Liver (tissue), 9 donors: ENCODE measurements around the gene MAFF. TPM values are rescaled to one million over a fixed set of nuclear protein-coding genes. Genes with fewer than 3 reads are reported as not detected.

Source experiments
- DNase-seq: peaks from one replicate; pipeline ENCODE4 v3.0.0-alpha.2; 2017; ENCODE audit warnings: low spot score
- H3K27ac ChIP-seq, 2 donors: one replicate each; pipeline ENCODE4 v1.7.0; 2013; ENCODE audit warnings: inconsistent platforms in 2 of 2, low read length in 2 of 2, control low read depth in 1 of 2, low read depth in 1 of 2, mild to moderate bottlenecking in 1 of 2
- H3K27me3 ChIP-seq, 4 donors: one replicate each; pipeline versions ENCODE4 v1.6.1 to v1.7.0; 2013; ENCODE audit warnings: low read length in 3 of 4, inconsistent platforms in 1 of 4, mild to moderate bottlenecking in 1 of 4, moderate library complexity in 1 of 4; ENCODE audit not compliant: control insufficient read depth in 4 of 4, insufficient read depth in 4 of 4
- H3K36me3 ChIP-seq, 4 donors: one replicate each; pipeline versions ENCODE4 v1.6.1 to v1.7.0; 2013; ENCODE audit warnings: low read length in 3 of 4, mild to moderate bottlenecking in 3 of 4, low read depth in 1 of 4, moderate library complexity in 1 of 4; ENCODE audit not compliant: control insufficient read depth in 4 of 4, insufficient read depth in 3 of 4
- H3K4me1 ChIP-seq, 4 donors: one replicate each; pipeline versions ENCODE4 v1.6.1 to v1.7.0; 2013; ENCODE audit warnings: low read length in 3 of 4, mild to moderate bottlenecking in 3 of 4, moderate library complexity in 1 of 4; ENCODE audit not compliant: control insufficient read depth in 4 of 4, insufficient read depth in 4 of 4
- H3K4me3 ChIP-seq, 3 donors: one replicate each; pipeline versions ENCODE4 v1.6.1 to v1.7.0; 2013; ENCODE audit warnings: low read length in 3 of 3, control low read depth in 1 of 3, low read depth in 1 of 3, mild to moderate bottlenecking in 1 of 3
- H3K9ac ChIP-seq, 2 donors: one replicate each; pipeline ENCODE4 v1.7.0; 2013; ENCODE audit warnings: low read length in 2 of 2, mild to moderate bottlenecking in 2 of 2, moderate library complexity in 2 of 2, control low read depth in 1 of 2, low read depth in 1 of 2
- H3K9me3 ChIP-seq, 4 donors: one replicate each; pipeline versions ENCODE4 v1.6.1 to v1.7.0; 2013; ENCODE audit warnings: low read length in 3 of 4; ENCODE audit not compliant: control insufficient read depth in 4 of 4
- ATF3 ChIP-seq: IDR thresholded peaks from 2 replicates; pipeline ENCODE4 v1.6.1; 2016; ENCODE audit warnings: antibody characterized with exemption
- CTCF ChIP-seq: fragments of 150-350 bp; IDR thresholded peaks from 2 replicates; pipeline ENCODE4 v1.5.1; 2017; ENCODE audit warnings: improper control_type of control experiment, low read depth, low read length; ENCODE audit not compliant: missing input control
- EGR1 ChIP-seq, 2 donors: IDR thresholded peaks; 2 replicates each; pipeline ENCODE4 v1.6.1; 2016 to 2018; ENCODE audit warnings: antibody characterized with exemption in 2 of 2, low read depth in 2 of 2
- FOXA1 ChIP-seq: IDR thresholded peaks from 2 replicates; pipeline ENCODE4 v1.6.1; 2016; ENCODE audit warnings: antibody characterized with exemption
- FOXA2 ChIP-seq: IDR thresholded peaks from 2 replicates; pipeline ENCODE4 v1.6.1; 2016; ENCODE audit warnings: antibody characterized with exemption
- GABPA ChIP-seq, 2 donors: IDR thresholded peaks in 1 of 2; conservative IDR thresholded peaks in 1 of 2; 2 replicates each; pipeline ENCODE4 v1.6.1; 2016; ENCODE audit warnings: antibody characterized with exemption in 2 of 2, mild to moderate bottlenecking in 1 of 2, moderate library complexity in 1 of 2
- HNF4A ChIP-seq, 2 donors: conservative IDR thresholded peaks; 2 replicates each; pipeline ENCODE4 v1.6.1; 2016; ENCODE audit warnings: antibody characterized with exemption in 2 of 2, mild to moderate bottlenecking in 2 of 2
- HNF4G ChIP-seq: IDR thresholded peaks from 2 replicates; pipeline ENCODE4 v1.6.1; 2016; ENCODE audit warnings: antibody characterized with exemption
- JUND ChIP-seq, 2 donors: IDR thresholded peaks; 2 replicates each; pipeline ENCODE4 v1.6.1; 2016; ENCODE audit warnings: antibody characterized with exemption in 2 of 2
- MAX ChIP-seq: IDR thresholded peaks from 2 replicates; pipeline ENCODE4 v1.6.1; 2016; ENCODE audit warnings: antibody characterized with exemption
- NR2F2 ChIP-seq: IDR thresholded peaks from 2 replicates; pipeline ENCODE4 v1.6.1; 2016; ENCODE audit warnings: antibody characterized with exemption
- RAD21 ChIP-seq, 2 donors: IDR thresholded peaks; 2 replicates each; pipeline ENCODE4 v1.6.1; 2016; ENCODE audit warnings: antibody characterized with exemption in 2 of 2, mild to moderate bottlenecking in 2 of 2
- REST ChIP-seq: IDR thresholded peaks from 2 replicates; pipeline ENCODE4 v1.6.1; 2016; ENCODE audit warnings: antibody characterized with exemption, mild to moderate bottlenecking
- RXRA ChIP-seq, 2 donors: IDR thresholded peaks; 2 replicates each; pipeline ENCODE4 v1.6.1; 2017 to 2018; ENCODE audit warnings: antibody characterized with exemption in 2 of 2, mild to moderate bottlenecking in 1 of 2
- SP1 ChIP-seq: IDR thresholded peaks from 2 replicates; pipeline ENCODE4 v1.6.1; 2018; ENCODE audit warnings: antibody characterized with exemption, mild to moderate bottlenecking
- TAF1 ChIP-seq: conservative IDR thresholded peaks from 2 replicates; pipeline ENCODE4 v1.6.1; 2016; ENCODE audit warnings: antibody characterized with exemption, mild to moderate bottlenecking
- YY1 ChIP-seq: IDR thresholded peaks from 2 replicates; pipeline ENCODE4 v1.6.1; 2016; ENCODE audit warnings: antibody characterized with exemption, mild to moderate bottlenecking
- ZBTB33 ChIP-seq: IDR thresholded peaks from 2 replicates; pipeline ENCODE4 v1.6.1; 2016; ENCODE audit warnings: antibody characterized with exemption
- WGBS: extraction: QIAGEN DNeasy Blood & Tissue Kit; methylation state at CpG from one replicate; pipeline ENCODE4 v1.1.7; 2013; 5-methylcytosine and 5-hydroxymethylcytosine counted together
- polyA plus RNA-seq, 2 donors: library from polyadenylated mRNA; stranded (reverse) in 1 of 2; unstranded in 1 of 2; fragments of 200-250 nt in 1 of 2; fragments of >200 nt in 1 of 2; fragmentation: Nextera tagmentation in 1 of 2; extraction: Ambion mirVana in 1 of 2; gene quantifications; one replicate each; pipeline versions ENCODE4 v1.2.1 to v1.2.3, GENCODE V29; 2013 to 2015
- total RNA-seq, 2 donors: library from RNA; depleted of rRNA; stranded (reverse); fragments of >200 nt; gene quantifications; one replicate each; pipeline ENCODE4 v1.2.3, GENCODE V29; 2014
- donor health status: healthy.
- donor health status: healthy.
- donor health status: healthy.
- donor health status: healthy.
- donor health status: healthy.

The MAFF gene
- total and polyA plus RNA-seq, 4 donors, result 1.4 to 3.3 (median 2.0) TPM

- Histone ChIP-seq H3K9ac (no peak overlapping the region), H3K4me1 (peaks cover 0 to 7% (median 3%) of the 10 kb centered on the region in 4 donors), H3K27me3 (no peaks in the 10 kb centered on the region), H3K36me3 (no peaks in the 10 kb centered on the region), H3K4me3 (no peak overlapping the region), H3K9me3 (no peaks in the 10 kb centered on the region), H3K27ac (no peak overlapping the region)
- TF ChIP-seq RAD21 (IDR thresholded peaks at IDR 0.05), result no peak
- TF ChIP-seq ATF3, result no peak
- TF ChIP-seq RXRA (IDR thresholded peaks at IDR 0.05), result no peak
- no peak for TF ChIP-seq FOXA1
- no peak for TF ChIP-seq MAX
- TF ChIP-seq EGR1 (IDR thresholded peaks at IDR 0.05; ENCODE audit: low read depth in 2 of 2), result no peak
- TF ChIP-seq ZBTB33, result no peak
- no peak for TF ChIP-seq HNF4A (conservative IDR thresholded peaks at IDR 0.05)
- TF ChIP-seq REST, result no peak
- no peak for TF ChIP-seq GABPA (IDR thresholded peaks at IDR 0.05 in 1 of 2, conservative IDR thresholded peaks at IDR 0.05 in 1 of 2)
- TF ChIP-seq NR2F2, result no peak
- TF ChIP-seq SP1, result no peak
- TF ChIP-seq CTCF, result no peak
- no peak for TF ChIP-seq HNF4G
- no peak for TF ChIP-seq JUND (IDR thresholded peaks at IDR 0.05)
- no peak for TF ChIP-seq FOXA2
- TF ChIP-seq TAF1, result no peak
- no peak for TF ChIP-seq YY1
- DNase-seq, result no peak
- 85% methylated on average over 10 of the region's 10 CpGs for WGBS
Observed at GRCh38 chr22:38199826-38200559, 1.8 kb upstream of the MAFF start.
